ENCODE measurements around the gene IFNAR2. TPM values are rescaled to one million over a fixed set of nuclear protein-coding genes. Genes with fewer than 3 reads are reported as not detected.
"Not testable (repeated sequence)": the region's sequence is repeated elsewhere in the genome, so short reads cannot be mapped to it uniquely, and the experiment has no call there.

The IFNAR2 gene
- total RNA-seq, 1 donor from 2014 or later: 34.8 TPM

DNA sequence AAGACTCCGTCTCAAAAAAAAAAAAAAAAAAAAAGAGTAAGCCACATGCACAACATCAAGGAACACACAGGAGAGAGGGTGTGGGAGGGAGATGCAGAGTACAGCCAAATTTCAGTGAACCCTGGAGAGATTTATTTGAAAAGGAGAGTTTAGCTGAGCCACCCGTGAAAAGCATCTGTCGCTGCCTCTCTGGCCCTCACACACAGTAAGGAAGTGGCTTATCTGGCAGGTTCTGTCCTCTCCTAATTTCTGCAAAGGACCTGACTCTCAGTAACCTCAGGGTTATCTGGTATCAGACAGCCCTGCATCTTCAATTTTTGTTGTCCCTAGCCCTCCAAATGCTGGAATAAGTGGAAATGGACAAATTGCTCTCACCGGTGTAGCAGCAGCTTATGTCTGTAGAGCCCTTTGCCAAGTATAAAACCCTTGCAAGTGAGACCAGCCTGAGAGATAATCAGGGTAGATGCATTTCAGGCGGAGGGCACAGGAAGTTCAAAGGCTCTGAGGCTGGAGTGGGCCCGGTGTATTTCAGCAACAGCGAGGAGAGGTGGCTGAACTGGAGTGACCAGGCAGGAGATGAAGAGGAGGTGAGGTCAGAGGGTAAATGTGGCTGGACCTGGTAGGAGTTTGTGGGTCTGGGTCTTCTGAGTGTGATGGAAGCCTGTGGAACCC is 19.7 kb downstream of the IFNAR2 start:
- no peaks in the 10 kb centered on the region for H3K27me3 Mint-ChIP-seq (ENCODE audit: low read depth)
- intact Hi-C loops (cut with micrococcal nuclease): no loop called here
- peaks cover 99% of the 10 kb centered on the region for H3K36me3 Mint-ChIP-seq (ENCODE audit: low read depth)
- H3K9me3 Mint-ChIP-seq: no peaks in the 10 kb centered on the region
- DNase-seq (ENCODE audit: low spot score): no peak
- H3K4me1 Mint-ChIP-seq (ENCODE audit: low read depth): peaks cover 59% of the 10 kb centered on the region
- peak overlapping the region; percentile 67 for H3K27ac Mint-ChIP-seq
- no peak overlapping the region for H3K4me3 Mint-ChIP-seq (ENCODE audit: low read depth)

DNA sequence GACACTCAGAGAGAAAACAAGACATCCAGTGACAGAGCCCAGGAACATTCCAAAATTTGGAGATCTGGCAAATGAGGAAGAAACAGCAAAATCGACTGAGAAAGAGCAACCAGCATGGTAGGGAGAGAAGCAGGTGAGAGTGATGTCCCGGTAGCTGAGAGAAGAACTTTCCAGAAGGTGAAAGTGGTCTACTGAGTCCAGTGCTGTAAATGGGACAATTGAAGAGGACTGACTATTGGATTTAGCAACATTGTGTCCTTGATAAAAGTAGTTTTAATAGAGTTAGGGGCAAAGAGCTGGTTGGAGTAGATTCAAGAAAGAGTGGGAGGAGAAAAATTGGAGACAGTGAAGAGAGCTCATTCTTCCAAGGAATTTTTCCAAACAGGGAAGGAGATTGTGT is 21.4 kb downstream of the IFNAR2 start:
- Mint-ChIP-seq H3K4me3 (ENCODE audit: low read depth) (no peak overlapping the region), H3K27me3 (ENCODE audit: low read depth) (no peaks in the 10 kb centered on the region), H3K36me3 (ENCODE audit: low read depth) (peaks cover 99% of the 10 kb centered on the region), H3K4me1 (ENCODE audit: low read depth) (peaks cover 55% of the 10 kb centered on the region), H3K9me3 (no peaks in the 10 kb centered on the region), H3K27ac (peak overlapping the region; percentile 68)
- no peak for DNase-seq (ENCODE audit: low spot score)
- intact Hi-C loops (cut with micrococcal nuclease): no loop called here

DNA sequence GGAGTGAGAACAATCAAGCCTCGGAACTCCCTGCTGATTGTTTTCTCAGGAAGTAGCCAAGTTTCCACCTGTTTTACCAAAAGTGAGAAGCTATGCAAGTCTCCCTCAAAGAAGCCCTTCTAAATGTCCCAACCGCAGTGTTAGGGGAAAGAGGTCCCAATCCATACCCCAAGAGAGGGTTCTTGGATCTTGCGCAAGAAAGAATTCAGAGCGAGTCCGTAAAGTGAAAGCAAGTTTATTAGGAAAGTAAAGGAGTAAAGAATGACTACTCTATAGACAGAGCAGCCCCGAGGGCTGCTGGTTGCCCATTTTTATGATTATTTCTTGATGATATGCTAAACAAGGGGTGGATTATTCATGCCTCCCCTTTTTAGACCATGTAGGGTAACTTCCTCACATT is 23.6 kb downstream of the IFNAR2 start:
- H3K27ac Mint-ChIP-seq; intact Hi-C loops (cut with micrococcal nuclease); H3K27me3 Mint-ChIP-seq (ENCODE audit: low read depth): not testable (repeated sequence)

DNA sequence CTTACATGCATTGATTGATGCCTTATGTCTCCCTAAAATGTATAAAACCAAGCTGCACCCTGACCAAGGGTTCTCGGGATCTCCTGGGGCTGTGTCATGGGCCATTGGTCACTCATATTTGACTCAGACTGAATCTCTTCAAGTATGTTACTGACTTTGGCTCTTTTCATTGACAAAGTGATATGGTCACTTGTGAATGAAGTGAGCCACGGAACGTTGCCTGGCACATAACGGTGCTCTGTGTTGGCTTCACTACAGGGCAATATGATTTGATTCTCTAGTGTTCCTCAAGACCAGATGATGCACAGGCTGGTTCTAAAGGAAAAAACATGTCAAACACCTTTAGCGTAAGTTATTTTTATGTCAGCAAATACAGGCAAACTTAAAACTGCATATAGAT is 25.0 kb downstream of the IFNAR2 start:
- H3K4me3 Mint-ChIP-seq (ENCODE audit: low read depth): no peak overlapping the region
- peaks cover 50% of the 10 kb centered on the region for H3K4me1 Mint-ChIP-seq (ENCODE audit: low read depth)
- peak overlapping the region; percentile 67 for H3K27ac Mint-ChIP-seq
- no peak for DNase-seq (ENCODE audit: low spot score)
- H3K9me3 Mint-ChIP-seq: peaks cover 11% of the 10 kb centered on the region
- peaks cover 100% of the 10 kb centered on the region for H3K36me3 Mint-ChIP-seq (ENCODE audit: low read depth)
- intact Hi-C loops (cut with micrococcal nuclease): loop anchor here (1.0 kb wide), 1 partner anchor 7 kb away; no protein-coding TSS in a partner anchor
- H3K27me3 Mint-ChIP-seq (ENCODE audit: low read depth): no peaks in the 10 kb centered on the region

More for the DNA sequence above, 23.6 kb downstream of the IFNAR2 start:
- DNase-seq (ENCODE audit: low spot score); H3K4me3 Mint-ChIP-seq (ENCODE audit: low read depth): not testable (repeated sequence)
- Mint-ChIP-seq H3K9me3 (peaks cover 11% of the 10 kb centered on the region), H3K4me1 (ENCODE audit: low read depth) (peaks cover 49% of the 10 kb centered on the region), H3K36me3 (ENCODE audit: low read depth) (peaks cover 100% of the 10 kb centered on the region)

DNA sequence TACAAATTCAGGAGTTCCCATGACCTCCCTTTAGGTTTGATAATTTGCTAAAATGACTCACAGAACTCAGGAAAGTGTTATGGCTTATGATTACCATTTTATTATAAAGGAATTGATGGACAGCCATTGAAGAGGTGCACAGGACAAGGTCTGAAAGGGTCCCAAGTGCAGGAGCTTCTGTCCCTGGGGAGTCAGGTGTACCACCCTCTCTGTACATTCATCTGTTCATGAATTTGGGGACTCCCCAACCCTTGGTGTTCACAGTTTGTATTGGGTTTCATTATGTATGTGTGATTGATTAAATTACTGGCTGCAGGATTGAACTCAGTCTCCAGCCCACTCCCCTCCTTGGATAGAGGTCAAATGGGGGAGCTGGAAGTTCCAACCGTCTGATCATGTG is 25.7 kb downstream of the IFNAR2 start:
- H3K27me3 Mint-ChIP-seq (ENCODE audit: low read depth): no peaks in the 10 kb centered on the region
- peaks cover 100% of the 10 kb centered on the region for H3K36me3 Mint-ChIP-seq (ENCODE audit: low read depth)
- no peak overlapping the region for H3K4me3 Mint-ChIP-seq (ENCODE audit: low read depth)
- peaks cover 11% of the 10 kb centered on the region for H3K9me3 Mint-ChIP-seq
- peaks cover 54% of the 10 kb centered on the region for H3K4me1 Mint-ChIP-seq (ENCODE audit: low read depth)
- no peak for DNase-seq (ENCODE audit: low spot score)
- peak overlapping the region; percentile 67 for H3K27ac Mint-ChIP-seq
- intact Hi-C loops (cut with micrococcal nuclease): loop anchor here (1.0 kb wide), 1 partner anchor 8 kb away; no protein-coding TSS in a partner anchor

DNA sequence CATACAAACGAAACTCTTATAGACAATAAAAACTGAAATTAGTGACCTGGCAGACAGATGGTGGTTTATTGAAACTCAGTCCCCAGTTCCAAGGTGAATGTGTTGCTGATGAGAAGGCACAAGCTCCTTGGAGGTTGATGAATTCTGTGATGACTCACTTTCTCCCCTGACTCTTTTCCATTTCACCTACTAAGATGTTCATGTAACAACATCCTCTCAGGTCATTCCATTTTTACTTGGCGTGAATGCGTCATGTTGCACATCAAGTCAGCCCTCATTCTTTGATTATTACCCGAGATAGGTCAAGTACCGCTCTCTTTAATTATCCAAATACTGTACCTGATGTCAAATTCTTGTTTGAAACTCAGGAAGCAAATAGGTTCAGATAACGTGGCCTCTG is 26.3 kb downstream of the IFNAR2 start:
- Mint-ChIP-seq H3K27me3 (ENCODE audit: low read depth) (no peaks in the 10 kb centered on the region), H3K36me3 (ENCODE audit: low read depth) (peaks cover 96% of the 10 kb centered on the region), H3K4me1 (ENCODE audit: low read depth) (peaks cover 50% of the 10 kb centered on the region), H3K4me3 (ENCODE audit: low read depth) (no peak overlapping the region), H3K27ac (peak overlapping the region; percentile 67), H3K9me3 (peaks cover 11% of the 10 kb centered on the region)
- intact Hi-C loops (cut with micrococcal nuclease): loop anchor here (1.0 to 2.0 kb wide), 2 partner anchors 17 to 24 kb away; no protein-coding TSS in a partner anchor
- DNase-seq (ENCODE audit: low spot score): no peak

DNA sequence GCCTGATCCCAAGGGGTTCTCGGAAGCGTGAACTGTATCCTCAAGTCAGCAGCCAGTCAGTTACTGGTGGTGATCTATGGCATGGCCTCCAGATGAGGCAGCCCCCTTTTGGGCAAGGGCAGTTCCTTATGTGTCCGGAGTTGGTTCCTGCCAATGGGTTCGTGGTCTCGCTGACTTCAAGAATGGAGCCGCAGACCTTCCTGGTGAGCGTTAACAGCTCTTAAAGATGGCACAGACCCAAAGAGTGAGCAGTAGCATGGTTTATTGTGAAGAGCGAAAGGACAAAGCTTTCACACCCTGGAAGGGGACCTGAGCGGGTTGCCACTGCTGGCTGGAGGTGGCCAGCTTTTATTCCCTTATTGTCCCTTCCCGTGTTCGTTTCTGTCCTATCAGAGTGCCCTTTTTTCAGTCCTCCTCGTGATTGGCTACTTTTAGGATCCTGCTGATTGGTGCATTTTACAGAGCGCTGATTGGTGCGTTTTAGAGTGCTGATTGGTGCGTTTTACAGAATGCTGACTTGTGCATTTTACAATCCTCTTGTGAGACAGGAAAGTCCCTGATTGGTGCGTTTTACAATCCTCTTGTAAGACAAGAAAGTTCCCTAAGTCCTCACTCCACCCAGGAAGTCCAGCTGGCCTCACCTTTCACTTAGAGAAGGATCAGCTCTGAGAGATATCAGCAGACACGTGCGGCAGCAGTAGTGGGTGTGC is 27.5 kb downstream of the IFNAR2 start:
- intact Hi-C loops (cut with micrococcal nuclease): loop anchor here (2.0 kb wide), 1 partner anchor 18 kb away; no protein-coding TSS in a partner anchor

DNA sequence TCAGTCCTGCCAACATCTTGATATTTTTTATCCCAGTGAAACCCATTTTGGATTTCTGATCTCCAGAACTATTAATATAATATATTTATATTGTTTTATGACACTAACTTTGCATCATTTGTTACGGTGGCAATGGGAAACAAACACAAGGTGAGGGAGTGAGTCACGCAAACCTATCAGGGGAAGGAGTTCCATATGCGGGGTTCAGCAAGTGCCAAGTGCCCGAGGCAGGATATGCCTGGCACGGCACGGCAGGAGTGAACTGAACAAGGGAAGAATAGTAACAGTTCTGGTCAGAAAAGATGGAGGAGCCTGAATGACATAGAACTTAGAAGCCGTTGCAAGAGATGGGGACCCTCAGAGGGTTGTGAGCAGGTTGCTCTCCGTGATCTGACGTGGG is 28.7 kb downstream of the IFNAR2 start:
- H3K4me3 Mint-ChIP-seq (ENCODE audit: low read depth): no peak overlapping the region
- peaks cover 11% of the 10 kb centered on the region for H3K9me3 Mint-ChIP-seq
- H3K27ac Mint-ChIP-seq: peak overlapping the region; percentile 44
- intact Hi-C loops (cut with micrococcal nuclease): loop anchor here (2.0 kb wide), 1 partner anchor 14 kb away; no protein-coding TSS in a partner anchor
- no peak for DNase-seq (ENCODE audit: low spot score)
- H3K27me3 Mint-ChIP-seq (ENCODE audit: low read depth): no peaks in the 10 kb centered on the region
- peaks cover 82% of the 10 kb centered on the region for H3K36me3 Mint-ChIP-seq (ENCODE audit: low read depth)
- H3K4me1 Mint-ChIP-seq (ENCODE audit: low read depth): peaks cover 40% of the 10 kb centered on the region

More for the DNA sequence above, 27.5 kb downstream of the IFNAR2 start:
- H3K27me3 Mint-ChIP-seq (ENCODE audit: low read depth): no peaks in the 10 kb centered on the region
- H3K4me3 Mint-ChIP-seq (ENCODE audit: low read depth): no peak overlapping the region
- peaks cover 84% of the 10 kb centered on the region for H3K36me3 Mint-ChIP-seq (ENCODE audit: low read depth)
- DNase-seq (ENCODE audit: low spot score): no peak
- peak overlapping the region; percentile 36 for H3K27ac Mint-ChIP-seq
- H3K4me1 Mint-ChIP-seq (ENCODE audit: low read depth): peaks cover 48% of the 10 kb centered on the region
- H3K9me3 Mint-ChIP-seq: peaks cover 11% of the 10 kb centered on the region

DNA sequence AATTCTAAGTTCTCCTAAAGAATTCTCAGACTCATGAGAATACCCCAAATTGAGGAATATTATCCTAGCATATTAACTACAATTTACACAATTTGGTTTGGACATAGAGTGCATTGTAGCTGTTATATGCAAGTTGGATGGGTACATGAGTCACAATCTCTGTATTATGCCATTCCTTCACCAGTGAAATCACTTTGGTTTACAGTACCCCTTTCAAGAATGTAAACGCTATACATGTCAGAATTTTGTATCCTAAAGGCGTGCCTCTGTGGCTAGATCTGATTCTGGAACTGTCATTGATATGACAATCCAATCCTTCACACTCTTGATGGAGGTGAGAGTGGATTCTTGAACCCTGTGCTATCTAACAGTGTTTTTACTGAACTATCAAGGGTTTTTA is 29.7 kb downstream of the IFNAR2 start:
- Mint-ChIP-seq H3K36me3 (ENCODE audit: low read depth) (peaks cover 82% of the 10 kb centered on the region), H3K9me3 (peaks cover 11% of the 10 kb centered on the region), H3K4me3 (ENCODE audit: low read depth) (no peak overlapping the region), H3K27ac (no peak overlapping the region), H3K27me3 (ENCODE audit: low read depth) (no peaks in the 10 kb centered on the region), H3K4me1 (ENCODE audit: low read depth) (peaks cover 42% of the 10 kb centered on the region)
- intact Hi-C loops (cut with micrococcal nuclease): loop anchor here (2.0 kb wide), 1 partner anchor 15 kb away; no protein-coding TSS in a partner anchor
- no peak for DNase-seq (ENCODE audit: low spot score)

DNA sequence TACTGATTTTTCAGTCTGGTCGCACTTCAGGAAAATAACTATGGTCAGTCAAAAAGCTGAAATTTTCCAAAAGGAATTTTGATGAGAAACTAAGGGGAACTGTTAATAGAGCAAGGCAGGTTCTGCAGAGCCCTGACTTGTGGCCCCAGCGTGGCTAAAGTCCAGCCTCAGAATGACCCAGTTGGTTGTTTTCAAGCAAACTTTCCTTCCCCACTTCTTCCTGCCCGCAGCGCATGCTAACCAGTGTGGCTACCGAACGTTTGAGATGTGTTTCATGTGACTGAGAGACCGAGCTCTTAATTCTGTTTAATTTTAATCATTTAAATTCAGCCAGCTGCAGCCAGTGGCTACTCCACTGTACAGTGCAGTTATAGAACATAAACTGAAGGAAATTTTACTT is 30.3 kb downstream of the IFNAR2 start:
- Mint-ChIP-seq H3K9me3 (peaks cover 11% of the 10 kb centered on the region), H3K4me3 (ENCODE audit: low read depth) (no peak overlapping the region), H3K36me3 (ENCODE audit: low read depth) (peaks cover 79% of the 10 kb centered on the region), H3K27me3 (ENCODE audit: low read depth) (no peaks in the 10 kb centered on the region), H3K4me1 (ENCODE audit: low read depth) (peaks cover 42% of the 10 kb centered on the region), H3K27ac (no peak overlapping the region)
- intact Hi-C loops (cut with micrococcal nuclease): loop anchor here (2.0 kb wide), 1 partner anchor 15 kb away; no protein-coding TSS in a partner anchor
- no peak for DNase-seq (ENCODE audit: low spot score)

DNA sequence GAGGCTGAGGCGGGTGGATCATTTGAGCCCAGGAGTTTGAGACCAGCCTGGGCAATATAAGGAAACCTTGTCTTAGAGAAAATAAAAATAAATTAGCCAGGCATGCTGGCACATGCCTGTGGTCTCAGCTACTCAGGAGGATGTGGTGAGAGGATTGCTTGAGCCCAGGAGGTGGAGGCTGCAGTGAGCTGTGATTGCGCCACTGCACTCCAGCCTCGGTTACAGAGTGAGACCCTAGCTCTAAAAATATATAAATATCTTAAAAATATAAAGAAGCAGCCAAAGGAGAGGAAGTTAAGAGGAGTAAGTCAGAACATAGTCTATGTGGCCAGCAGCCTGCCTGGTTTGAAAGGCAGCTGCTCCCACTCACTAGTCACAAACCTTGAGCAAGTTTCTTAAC is 31.9 kb downstream of the IFNAR2 start:
- Mint-ChIP-seq H3K27ac (no peak overlapping the region), H3K4me1 (ENCODE audit: low read depth) (peaks cover 36% of the 10 kb centered on the region), H3K4me3 (ENCODE audit: low read depth) (no peak overlapping the region), H3K27me3 (ENCODE audit: low read depth) (no peaks in the 10 kb centered on the region), H3K9me3 (peaks cover 9% of the 10 kb centered on the region), H3K36me3 (ENCODE audit: low read depth) (peaks cover 70% of the 10 kb centered on the region)
- DNase-seq (ENCODE audit: low spot score): no peak
- intact Hi-C loops (cut with micrococcal nuclease): no loop called here

DNA sequence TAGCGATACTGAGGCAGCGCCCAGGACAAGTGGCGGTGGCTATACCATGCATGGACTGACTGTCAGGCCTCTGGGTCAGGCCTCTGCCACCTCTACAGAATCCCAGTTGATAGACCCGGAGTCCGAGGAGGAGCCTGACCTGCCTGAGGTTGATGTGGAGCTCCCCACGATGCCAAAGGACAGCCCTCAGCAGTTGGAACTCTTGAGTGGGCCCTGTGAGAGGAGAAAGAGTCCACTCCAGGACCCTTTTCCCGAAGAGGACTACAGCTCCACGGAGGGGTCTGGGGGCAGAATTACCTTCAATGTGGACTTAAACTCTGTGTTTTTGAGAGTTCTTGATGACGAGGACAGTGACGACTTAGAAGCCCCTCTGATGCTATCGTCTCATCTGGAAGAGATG is 33.2 kb downstream of the IFNAR2 start:
- H3K4me3 Mint-ChIP-seq (ENCODE audit: low read depth): no peak overlapping the region
- intact Hi-C loops (cut with micrococcal nuclease): no loop called here
- H3K27ac Mint-ChIP-seq: no peak overlapping the region
- no peaks in the 10 kb centered on the region for H3K27me3 Mint-ChIP-seq (ENCODE audit: low read depth)
- peaks cover under 1% of the 10 kb centered on the region for H3K9me3 Mint-ChIP-seq
- DNase-seq (ENCODE audit: low spot score): no peak
- peaks cover 39% of the 10 kb centered on the region for H3K4me1 Mint-ChIP-seq (ENCODE audit: low read depth)
- H3K36me3 Mint-ChIP-seq (ENCODE audit: low read depth): peaks cover 65% of the 10 kb centered on the region

DNA sequence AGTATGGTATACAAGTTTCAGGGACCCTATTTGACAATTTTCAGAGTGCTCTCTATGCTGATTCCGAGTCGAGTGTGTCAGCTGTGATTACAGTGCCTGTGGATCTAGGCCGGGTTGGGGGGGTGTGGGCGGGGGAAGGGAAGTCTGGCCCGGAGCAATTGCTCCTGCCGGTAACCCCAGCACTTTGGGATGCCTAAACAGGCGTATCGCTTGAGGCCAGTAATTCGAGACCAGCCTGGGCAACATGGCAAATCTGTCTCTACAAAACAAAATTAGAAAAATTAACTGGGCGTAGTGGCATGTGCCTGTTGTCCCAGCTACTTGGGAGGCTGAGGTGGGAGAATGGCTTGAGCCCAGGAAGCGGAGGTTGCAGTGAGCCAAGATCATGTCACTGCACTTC is 34.8 kb downstream of the IFNAR2 start:
- no peaks in the 10 kb centered on the region for H3K9me3 Mint-ChIP-seq
- intact Hi-C loops (cut with micrococcal nuclease): no loop called here
- peaks cover 37% of the 10 kb centered on the region for H3K4me1 Mint-ChIP-seq (ENCODE audit: low read depth)
- peak overlapping the region; percentile 18 for H3K4me3 Mint-ChIP-seq (ENCODE audit: low read depth)
- H3K27me3 Mint-ChIP-seq (ENCODE audit: low read depth): no peaks in the 10 kb centered on the region
- H3K36me3 Mint-ChIP-seq (ENCODE audit: low read depth): peaks cover 63% of the 10 kb centered on the region
- no peak for DNase-seq (ENCODE audit: low spot score)
- no peak overlapping the region for H3K27ac Mint-ChIP-seq

Data from activated T-helper 2 cell treated with anti-CD3 and anti-CD28 coated beads, Interferon-gamma antibody, Interleukin-2, Interleukin-4, amounts not matched to agents 10 μg/mL and 5 μg/mL and 100 μg/mL, durations not matched to agents 14 hours and 24 hours and 36 hours (primary cell).